Smooth muscle cell (in vitro differentiated cells): ENCODE measurements around the gene OSBPL10. TPM values are rescaled to one million over a fixed set of nuclear protein-coding genes. Genes with fewer than 3 reads are reported as not detected.

Experiments
- DNase-seq: peaks from one replicate; lab custom pipeline; 2025; ENCODE audit not compliant: unreplicated experiment; lab: John Stamatoyannopoulos, UW
- H2AFZ ChIP-seq: fragments of 200-600 bp; sonication (generic); 2 replicates; pipeline ENCODE4 v1.6.0; 2016; ENCODE audit warnings: antibody characterized with exemption, low read depth, mild to moderate bottlenecking
- H3F3A ChIP-seq: fragments of 200-600 bp; sonication (generic); 2 replicates; pipeline ENCODE4 v1.6.0; 2017; ENCODE audit warnings: antibody characterized with exemption, low read depth
- H3K27ac ChIP-seq: fragments of 200-600 bp; sonication (generic); 2 replicates; pipeline ENCODE4 v1.5.1; 2016; ENCODE audit warnings: low read depth, mild to moderate bottlenecking
- H3K27me3 ChIP-seq: fragments of 200-600 bp; sonication (generic); 2 replicates; pipeline ENCODE4 v1.6.1; 2016; ENCODE audit warnings: low read depth, mild to moderate bottlenecking
- H3K36me3 ChIP-seq: fragments of 200-600 bp; sonication (generic); 2 replicates; pipeline ENCODE4 v1.5.1; 2016; ENCODE audit warnings: low read depth
- H3K4me1 ChIP-seq: fragments of 200-600 bp; sonication (generic); 2 replicates; pipeline ENCODE4 v1.5.1; 2016; ENCODE audit warnings: low read depth
- H3K4me2 ChIP-seq: fragments of 200-600 bp; sonication (generic); 2 replicates; pipeline ENCODE4 v1.6.0; 2016; ENCODE audit warnings: mild to moderate bottlenecking
- H3K4me3 ChIP-seq: fragments of 200-600 bp; sonication (generic); 2 replicates; pipeline ENCODE4 v1.5.1; 2016; ENCODE audit warnings: mild to moderate bottlenecking
- H3K79me2 ChIP-seq: fragments of 200-600 bp; sonication (generic); 2 replicates; pipeline ENCODE4 v1.6.0; 2016; ENCODE audit warnings: low read depth, mild to moderate bottlenecking
- H3K9ac ChIP-seq: fragments of 200-600 bp; sonication (generic); 2 replicates; pipeline ENCODE4 v1.6.0; 2016; ENCODE audit warnings: low read depth
- H3K9me3 ChIP-seq: fragments of 200-600 bp; sonication (generic); replicated peaks from 2 replicates; pipeline ENCODE4 v1.5.1; 2016; ENCODE audit warnings: low read depth
- H4K20me1 ChIP-seq: fragments of 200-600 bp; sonication (generic); 2 replicates; pipeline ENCODE4 v1.6.0; 2016; ENCODE audit warnings: low read depth
- WGBS: methylation state at CpG from one replicate; pipeline ENCODE4 v1.1.7; 2016; ENCODE audit warnings: low lambda C conversion rate; 5-methylcytosine and 5-hydroxymethylcytosine counted together
- polyA plus RNA-seq: library from polyadenylated mRNA; unstranded; fragments of >200 nt; fragmentation: Nextera tagmentation; extraction: Ambion mirVana; gene quantifications from 2 replicates; pipeline ENCODE4 v1.2.1, GENCODE V29; 2016
- total RNA-seq: library from RNA; depleted of rRNA; stranded (reverse); fragments of >200 nt; gene quantifications from 2 replicates; pipeline ENCODE4 v1.2.3, GENCODE V29; 2014
- TF ChIP-seq, protein P1 (sequence below): fragments of 200-600 bp; sonication (generic); IDR thresholded peaks from 2 replicates; pipeline ENCODE4 v1.5.1; 2017; ENCODE audit warnings: borderline replicate concordance, mild to moderate bottlenecking, antibody characterized with exemption; ENCODE audit not compliant: insufficient read depth, poor library complexity, severe bottlenecking

The OSBPL10 gene
- total and polyA plus RNA-seq, 2 experiments from 2014 or later = 48.9 to 91.5 TPM

- H3K36me3 ChIP-seq = no peaks in the 10 kb centered on the region
- no peaks in the 10 kb centered on the region for H3K9me3 ChIP-seq
- no peaks in the 10 kb centered on the region for H3K27me3 ChIP-seq
- DNase-seq = no peak
- H3K4me3 ChIP-seq = no peak overlapping the region
- H4K20me1 ChIP-seq = no peaks in the 10 kb centered on the region
- H3F3A ChIP-seq = no peaks in the 10 kb centered on the region
- H3K27ac ChIP-seq = no peak overlapping the region
- peaks cover 19% of the 10 kb centered on the region for H3K4me1 ChIP-seq
- TF ChIP-seq, protein P1, sequence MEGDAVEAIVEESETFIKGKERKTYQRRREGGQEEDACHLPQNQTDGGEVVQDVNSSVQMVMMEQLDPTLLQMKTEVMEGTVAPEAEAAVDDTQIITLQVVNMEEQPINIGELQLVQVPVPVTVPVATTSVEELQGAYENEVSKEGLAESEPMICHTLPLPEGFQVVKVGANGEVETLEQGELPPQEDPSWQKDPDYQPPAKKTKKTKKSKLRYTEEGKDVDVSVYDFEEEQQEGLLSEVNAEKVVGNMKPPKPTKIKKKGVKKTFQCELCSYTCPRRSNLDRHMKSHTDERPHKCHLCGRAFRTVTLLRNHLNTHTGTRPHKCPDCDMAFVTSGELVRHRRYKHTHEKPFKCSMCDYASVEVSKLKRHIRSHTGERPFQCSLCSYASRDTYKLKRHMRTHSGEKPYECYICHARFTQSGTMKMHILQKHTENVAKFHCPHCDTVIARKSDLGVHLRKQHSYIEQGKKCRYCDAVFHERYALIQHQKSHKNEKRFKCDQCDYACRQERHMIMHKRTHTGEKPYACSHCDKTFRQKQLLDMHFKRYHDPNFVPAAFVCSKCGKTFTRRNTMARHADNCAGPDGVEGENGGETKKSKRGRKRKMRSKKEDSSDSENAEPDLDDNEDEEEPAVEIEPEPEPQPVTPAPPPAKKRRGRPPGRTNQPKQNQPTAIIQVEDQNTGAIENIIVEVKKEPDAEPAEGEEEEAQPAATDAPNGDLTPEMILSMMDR = no peak
- H3K9ac ChIP-seq = no peak overlapping the region
- 89% methylated on average over 8 of the region's 8 CpGs for whole genome bisulfite sequencing
- H3K79me2 ChIP-seq = no peaks in the 10 kb centered on the region
- H3K4me2 ChIP-seq = no peak overlapping the region
- no peak overlapping the region for H2AFZ ChIP-seq
These were observed 304.5 kb downstream of the OSBPL10 start for GRCh38 chr3:31676556-31676955.

DNA sequence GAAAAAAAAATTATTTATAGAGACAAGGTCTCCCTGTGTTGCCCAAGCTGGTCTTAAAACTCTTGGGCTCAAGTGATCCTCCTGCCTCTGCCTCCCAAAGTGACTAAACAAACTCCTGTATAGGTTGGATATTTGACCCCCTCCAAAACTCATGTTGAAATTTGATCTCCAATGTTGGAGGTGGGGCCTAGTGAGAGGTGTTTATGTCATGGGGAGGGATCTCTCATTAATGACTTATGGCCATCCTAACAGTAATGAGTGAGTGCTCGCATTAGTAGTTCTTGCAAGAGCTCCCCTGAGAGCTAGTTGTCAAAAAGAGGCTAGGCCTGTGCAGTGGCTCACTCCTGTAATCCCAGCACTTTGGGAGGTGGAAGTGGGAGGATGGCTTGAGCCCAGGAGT, 307.1 kb downstream of the OSBPL10 start:
- H3K9ac ChIP-seq = no peak overlapping the region
- no peak for DNase-seq
- H3K4me2 ChIP-seq = no peak overlapping the region
- no peak overlapping the region for H3K27ac ChIP-seq
- no peaks in the 10 kb centered on the region for H3K27me3 ChIP-seq
- H2AFZ ChIP-seq = no peak overlapping the region
- peaks cover 9% of the 10 kb centered on the region for H3K4me1 ChIP-seq
- WGBS = 100% methylated on average over 1 of the region's 1 CpG
- no peaks in the 10 kb centered on the region for H3F3A ChIP-seq
- H3K79me2 ChIP-seq = no peaks in the 10 kb centered on the region
- TF ChIP-seq, protein P1 = no peak
- H3K4me3 ChIP-seq = no peak overlapping the region
- H3K36me3 ChIP-seq = peaks cover 3% of the 10 kb centered on the region
- H4K20me1 ChIP-seq = no peaks in the 10 kb centered on the region
- no peaks in the 10 kb centered on the region for H3K9me3 ChIP-seq

DNA sequence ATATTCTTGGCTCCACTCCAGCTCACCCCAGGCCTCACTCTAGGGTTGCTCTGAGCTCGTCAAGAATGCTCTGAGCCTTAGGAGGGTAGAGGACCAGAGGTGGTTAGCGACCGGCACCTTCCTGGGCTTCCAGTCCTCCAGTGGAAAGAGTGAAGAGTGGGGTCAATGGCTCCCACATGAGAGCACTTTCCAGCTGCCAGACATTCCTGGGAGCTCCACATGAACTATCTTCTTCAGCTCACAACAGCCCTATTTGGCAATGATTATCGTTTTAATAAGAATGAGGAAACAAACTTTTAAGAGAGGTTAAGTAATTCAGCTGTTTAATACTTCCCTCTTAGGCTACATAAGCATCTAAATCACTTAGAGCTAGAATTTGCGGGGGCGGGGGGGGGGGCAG, 309.1 kb downstream of the OSBPL10 start:
- DNase-seq = no peak

GRCh38 chr3:31671451-31671850, 309.6 kb downstream of the OSBPL10 start:
- Histone ChIP-seq H4K20me1 (no peaks in the 10 kb centered on the region), H3K4me3 (no peak overlapping the region), H3K4me2 (no peak overlapping the region), H3K79me2 (no peaks in the 10 kb centered on the region), H3K4me1 (no peaks in the 10 kb centered on the region), H2AFZ (no peak overlapping the region), H3F3A (no peaks in the 10 kb centered on the region), H3K9me3 (no peaks in the 10 kb centered on the region), H3K27me3 (no peaks in the 10 kb centered on the region), H3K9ac (no peak overlapping the region), H3K27ac (no peak overlapping the region), H3K36me3 (peaks cover 6% of the 10 kb centered on the region)
- TF ChIP-seq, protein P1 = no peak
- DNase-seq = no peak
- WGBS = 96% methylated on average over 2 of the region's 2 CpGs

More for the DNA sequence above, 309.1 kb downstream of the OSBPL10 start:
- Histone ChIP-seq H3K27me3 (no peaks in the 10 kb centered on the region), H4K20me1 (no peaks in the 10 kb centered on the region), H3K79me2 (no peaks in the 10 kb centered on the region), H3K9me3 (no peaks in the 10 kb centered on the region), H3K4me2 (no peak overlapping the region), H2AFZ (no peak overlapping the region), H3F3A (no peaks in the 10 kb centered on the region), H3K4me3 (no peak overlapping the region), H3K9ac (no peak overlapping the region), H3K36me3 (peaks cover 6% of the 10 kb centered on the region), H3K4me1 (no peaks in the 10 kb centered on the region), H3K27ac (no peak overlapping the region)
- TF ChIP-seq, protein P1 = no peak
- WGBS = 87% methylated on average over 4 of the region's 6 CpGs
